Adipose tissue (tissue), 3 donors: ENCODE results near the gene FKBP14. TPM values are rescaled to one million over a fixed set of nuclear protein-coding genes. Genes with fewer than 3 reads are reported as not detected.
"Not testable (repeated sequence)": the region's sequence is repeated elsewhere in the genome, so short reads cannot be mapped to it uniquely, and the experiment has no call there.

Experiments used
- H3K27ac ChIP-seq: one replicate; pipeline ENCODE4 v1.5.1; 2013; ENCODE audit warnings: low read depth, low read length
- WGBS, 3 donors: extraction: QIAGEN DNeasy Blood & Tissue Kit; methylation state at CpG; one replicate each; pipeline ENCODE4 v1.1.7; 2013; 5-methylcytosine and 5-hydroxymethylcytosine counted together
- polyA plus RNA-seq, 3 donors: library from polyadenylated mRNA; stranded (reverse); fragments of 200-250 nt; gene quantifications; one replicate each; pipeline ENCODE4 v1.2.3, GENCODE V29; 2013
- donor health status: healthy with polysubstance abuse.
- donor health status: Bipolar disorder and iron deficiency.
- donor health status: healthy.

The FKBP14 gene
- polyA plus RNA-seq, 3 donors = 3.1 to 4.5 (median 3.7) TPM

- no peak overlapping the region for H3K27ac ChIP-seq
- 84 to 100% (median 94%) methylated on average over 1 of the region's 1 CpG for WGBS, 3 donors
Measured at GRCh38 chr7:29972315-29972669, 54.2 kb downstream of the FKBP14 start.

DNA sequence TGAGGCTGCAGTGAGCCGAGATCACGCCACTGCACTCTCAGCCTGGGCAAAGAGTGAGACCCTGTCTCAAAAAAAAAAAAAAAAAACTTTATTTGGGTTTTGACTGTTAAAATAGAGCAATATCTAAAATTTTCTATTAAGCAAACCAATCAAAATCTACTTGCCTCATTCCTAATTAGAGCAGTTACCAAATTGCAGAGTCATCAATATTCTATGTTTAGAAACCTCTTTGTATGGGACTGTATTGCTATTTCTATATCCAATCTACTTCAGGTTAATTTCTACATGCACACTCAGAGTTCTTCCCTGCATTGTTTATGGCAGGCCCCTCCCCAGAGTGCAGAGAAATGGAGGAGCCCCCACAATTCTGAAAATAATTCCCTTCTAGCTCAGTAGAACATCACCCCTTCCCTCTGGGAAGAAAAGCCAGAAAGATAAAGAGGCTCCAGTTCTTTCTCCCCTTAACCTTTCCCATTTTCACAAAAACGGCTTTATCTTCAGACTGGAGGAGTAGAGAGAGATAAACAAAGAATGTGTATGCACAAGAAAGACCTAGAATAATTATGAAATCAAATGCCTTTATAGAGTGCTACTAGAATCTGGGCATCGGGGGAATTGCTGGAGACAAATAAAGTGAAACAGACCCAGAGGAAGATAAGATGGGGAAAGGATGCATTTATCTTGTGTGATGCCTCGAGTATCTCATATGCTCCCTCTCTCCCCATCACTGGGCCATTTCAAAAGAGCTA, 54.8 kb downstream of the FKBP14 start:
- 72 to 76% (median 76%) methylated on average over 5 of the region's 5 CpGs for WGBS, 3 donors
- H3K27ac ChIP-seq = no peak overlapping the region

DNA sequence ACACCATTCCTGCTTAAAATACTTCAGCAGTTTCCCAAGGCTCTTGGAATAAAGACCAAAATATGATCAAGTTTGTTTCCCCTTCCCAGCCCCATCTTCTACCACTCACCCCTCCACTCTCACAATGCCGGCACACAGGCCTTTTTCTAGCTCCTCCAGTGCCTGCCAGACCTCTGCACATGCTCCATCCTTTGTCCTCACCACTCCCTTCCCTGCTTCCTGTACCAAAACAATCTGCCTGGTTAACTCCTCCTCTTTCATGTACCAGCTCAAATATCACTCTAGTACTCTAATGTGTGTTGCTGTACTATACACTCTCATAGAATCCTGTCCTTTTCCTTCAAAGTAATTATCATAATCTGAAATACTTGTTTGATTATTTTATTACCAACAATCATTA, 56.3 kb downstream of the FKBP14 start:
- H3K27ac ChIP-seq = no peak overlapping the region
- WGBS, 3 donors = 56 to 79% (median 61%) methylated on average over 1 of the region's 1 CpG

DNA sequence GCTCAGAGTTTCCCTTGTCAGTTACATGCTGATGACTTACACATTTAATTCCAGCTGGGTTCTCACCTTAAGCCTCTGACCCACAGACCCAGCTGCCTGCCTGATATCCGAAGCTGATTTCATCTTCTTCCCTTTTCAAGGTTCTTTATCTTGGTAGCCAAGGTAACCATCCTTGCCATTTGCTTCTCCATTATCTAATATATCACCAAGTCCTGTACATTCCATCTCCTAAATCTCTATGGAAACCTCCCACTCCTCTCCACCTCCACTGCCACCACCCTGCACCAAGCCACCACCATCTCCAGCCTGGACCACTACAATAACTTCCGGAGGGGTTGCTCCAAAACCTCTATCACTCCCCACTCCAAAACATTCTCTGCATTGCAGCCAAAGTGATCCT, 56.8 kb downstream of the FKBP14 start:
- WGBS, 3 donors = 80 to 88% (median 83%) methylated on average over 2 of the region's 2 CpGs

DNA sequence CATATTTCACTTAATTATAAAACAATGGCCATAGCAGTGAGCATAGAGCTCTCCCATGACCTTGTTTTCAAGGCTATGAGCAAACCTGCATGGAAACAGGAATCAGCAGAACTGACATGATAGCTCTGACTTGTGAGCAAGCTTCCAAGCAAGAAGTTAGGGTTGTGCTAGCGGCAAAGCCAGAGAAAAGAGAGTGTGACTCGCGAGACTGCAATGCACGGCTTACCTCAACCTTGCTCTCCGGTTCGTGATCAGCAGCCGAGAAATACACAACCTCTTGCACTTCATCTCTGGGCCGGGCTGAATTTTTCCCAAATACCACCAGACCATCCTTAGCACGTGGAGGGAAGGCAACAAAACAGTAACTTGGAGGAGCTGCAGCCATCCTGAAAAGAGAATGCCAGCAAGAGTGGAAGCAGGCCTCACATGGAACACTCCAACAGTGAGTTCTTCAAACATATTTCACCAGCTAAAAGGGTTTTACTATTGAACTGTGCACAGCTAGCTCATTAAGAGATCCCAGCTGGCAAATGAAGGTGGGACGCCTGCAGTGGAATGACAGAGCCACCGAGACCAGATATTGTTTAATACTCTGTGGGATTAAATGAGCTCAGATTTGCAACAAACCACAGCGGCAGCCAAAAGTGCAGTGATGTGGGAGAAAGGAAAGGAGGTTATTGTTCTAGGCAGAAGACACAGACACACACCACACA, 57.7 kb downstream of the FKBP14 start:
- H3K27ac ChIP-seq = no peak overlapping the region
- WGBS, 3 donors = 81 to 88% (median 86%) methylated on average over 12 of the region's 12 CpGs

More for the DNA sequence above, 56.8 kb downstream of the FKBP14 start:
- H3K27ac ChIP-seq = no peak overlapping the region

DNA sequence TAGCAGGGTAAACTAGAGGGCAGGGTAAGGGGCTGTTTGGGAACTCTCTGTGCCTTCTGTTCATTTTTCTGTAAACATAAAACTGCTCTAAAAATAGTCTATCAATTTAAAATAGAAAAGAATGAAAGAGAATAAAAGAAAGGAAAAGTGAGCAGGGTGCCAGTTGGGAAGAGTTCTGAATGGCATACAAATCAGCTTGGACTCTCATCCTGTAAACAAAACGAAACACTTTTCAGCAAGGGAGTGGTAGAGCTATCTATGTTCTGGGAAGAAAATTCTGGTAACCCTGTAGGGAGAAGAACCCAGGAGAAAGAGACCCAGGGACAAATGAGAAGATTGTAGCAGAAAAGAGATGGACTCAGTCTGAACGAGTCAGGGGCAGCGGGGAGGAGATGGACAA, 61.5 kb downstream of the FKBP14 start:
- H3K27ac ChIP-seq = no peak overlapping the region
- WGBS, 3 donors = 83 to 89% (median 85%) methylated on average over 3 of the region's 3 CpGs

GRCh38 chr7:29962035-29962434, 64.5 kb downstream of the FKBP14 start:
- H3K27ac ChIP-seq = no peak overlapping the region
- 92 to 100% (median 98%) methylated on average over 1 of the region's 1 CpG for WGBS, 3 donors

DNA sequence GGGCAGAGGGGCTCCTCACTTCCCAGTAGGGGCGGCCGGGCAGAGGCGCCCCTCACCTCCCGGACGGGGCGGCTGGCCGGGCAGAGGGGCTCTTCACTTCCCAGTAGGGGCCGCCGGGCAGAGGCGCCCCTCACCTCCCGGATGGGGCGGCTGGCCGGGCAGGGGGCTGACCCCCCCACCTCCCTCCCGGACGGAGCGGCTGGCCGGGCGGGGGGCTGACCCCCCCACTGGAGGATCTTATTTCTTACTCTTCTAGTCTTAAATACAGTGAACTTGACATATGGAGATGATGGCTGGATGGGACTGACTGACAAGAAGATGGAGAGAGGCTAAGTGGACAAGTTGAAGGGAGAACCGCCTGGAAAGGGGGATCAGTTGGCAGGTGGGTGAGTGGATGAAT, 64.9 kb downstream of the FKBP14 start:
- H3K27ac ChIP-seq = not testable (repeated sequence)
- WGBS, 3 donors = 93 to 99% (median 99%) methylated on average over 6 to 12 of the region's 19 CpGs

Other genes with a start within 250 kb of the FKBP14 start
- 1 to 10 TPM in 2 of 3 donors, under 1 TPM in 1; 0.93 to 1.2 (median 1.1) TPM for gene WIPF3, start 220.2 kb downstream of the FKBP14 start, polyA plus RNA-seq
- 10 to 100 TPM in 2 of 3 donors, 1 to 10 TPM in 1; 9.0 to 33.5 (median 14.7) TPM for gene SCRN1, start 36.9 kb downstream of the FKBP14 start, polyA plus RNA-seq
- 1 to 10 TPM; 2.1 to 3.5 (median 3.0) TPM for gene PLEKHA8, start 1.7 kb upstream of the FKBP14 start, polyA plus RNA-seq
- gene MTURN, start 108.3 kb upstream of the FKBP14 start, polyA plus RNA-seq = 100 to 1,000 TPM in 1 of 3 donors, 10 to 100 TPM in 1, 1 to 10 TPM in 1; 9.3 to 111 (median 72.0) TPM